ENCODE results near the gene RAD51B. TPM values are rescaled to one million over a fixed set of nuclear protein-coding genes. Genes with fewer than 3 reads are reported as not detected.

Gene RAD51B
- total and polyA plus RNA-seq, 9 of the 15 experiments (the other 6 are each of a cell fraction or from before 2014, with no cell fraction given) = 8.5 to 17.3 (median 11.3) TPM

DNA sequence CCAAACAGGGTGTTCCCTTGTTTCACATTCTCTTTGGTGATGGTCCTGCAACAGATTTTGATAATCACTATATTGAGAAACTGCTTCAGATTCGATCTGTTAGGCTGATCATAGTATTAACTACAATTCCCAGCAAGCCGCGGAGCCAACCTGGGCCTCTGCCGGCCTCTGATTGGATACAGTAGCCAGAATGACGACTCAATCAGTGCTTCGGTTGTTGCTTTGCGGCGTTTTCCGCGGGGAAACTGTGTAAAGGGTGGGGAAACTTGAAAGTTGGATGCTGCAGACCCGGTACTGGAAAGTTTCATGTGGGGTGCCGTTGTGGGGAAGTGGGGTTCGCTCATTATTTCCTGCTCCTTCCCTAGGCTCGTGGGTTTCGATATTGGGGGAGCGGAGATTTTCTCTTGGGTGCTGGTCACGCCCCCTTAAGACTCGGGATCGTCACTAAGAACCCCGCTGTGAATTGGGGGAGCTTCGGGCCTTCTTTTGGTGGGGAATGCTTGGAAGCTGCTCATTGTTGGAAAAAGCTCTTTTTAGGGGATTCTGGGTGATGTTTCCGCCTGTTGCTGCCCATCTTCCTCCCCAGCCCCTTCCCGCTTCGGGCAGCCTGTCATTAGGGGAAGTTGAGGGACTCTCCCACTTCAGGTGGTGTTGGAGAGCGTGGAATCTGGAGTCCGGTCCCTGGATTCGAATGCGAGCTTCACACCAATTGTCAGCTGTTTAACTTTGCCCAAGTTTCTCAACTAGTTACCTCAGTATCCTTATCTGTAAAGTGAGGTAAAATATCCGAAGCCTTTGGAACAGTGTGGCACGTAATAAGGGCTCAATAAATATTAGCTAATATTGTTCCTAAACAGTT lies at the start of gene RAD51B (continued):
- TF ChIP-seq GTF2F1 (IDR thresholded peaks at IDR 0.05; ENCODE audit: low read depth, low read length) (no peak), RCOR1 (IDR thresholded peaks at IDR 0.05; ENCODE audit: borderline replicate concordance in 1 of 2, low read depth in 2 of 2, low read length in 2 of 2) (no peak), NR1H2 (CRISPR knock-in tag; IDR thresholded peaks at IDR 0.05) (no peak), CHD2 (IDR thresholded peaks at IDR 0.05; ENCODE audit: low read depth, low read length) (peak; percentile 74), ZNF217 (CRISPR knock-in tag; IDR thresholded peaks at IDR 0.05) (no peak), TRIM24 (IDR thresholded peaks at IDR 0.05) (no peak), ZNF79 (CRISPR knock-in tag; IDR thresholded peaks at IDR 0.05; ENCODE audit: low read depth) (no peak), GABPB1 (CRISPR knock-in tag; IDR thresholded peaks at IDR 0.05) (0 out of 2 replicates have a peak, but pooled peaks have one; percentile 31), BCL6 (CRISPR knock-in tag; IDR thresholded peaks at IDR 0.05) (no peak), ZNF780A (CRISPR knock-in tag; IDR thresholded peaks at IDR 0.05) (no peak), SIX5 (IDR thresholded peaks at IDR 0.05; ENCODE audit: borderline replicate concordance in 1 of 2, insufficient read depth in 1 of 2, low read depth in 1 of 2, low read length in 2 of 2) (peak; percentile 87 to 91), ZFP1 (CRISPR knock-in tag; IDR thresholded peaks at IDR 0.05) (no peak), EP300 (IDR thresholded peaks at IDR 0.05; ENCODE audit: low read length) (no peak), EGR1 (conservative IDR thresholded peaks at IDR 0.05) (no peak), CBX2 (IDR thresholded peaks at IDR 0.05; ENCODE audit: insufficient read depth, low read length, poor library complexity, severe bottlenecking) (no peak), STAT5B (CRISPR knock-in tag; IDR thresholded peaks at IDR 0.05) (no peak), RBM17 (IDR thresholded peaks at IDR 0.05; ENCODE audit: borderline replicate concordance, low read depth, low read length) (no peak), ZSCAN29 (IDR thresholded peaks at IDR 0.05) (peak; percentile 38; the same call in 1 of the 2 replicates), KAT2B (IDR thresholded peaks at IDR 0.05; ENCODE audit: low read depth, low read length) (no peak), ZNF347 (CRISPR knock-in tag; IDR thresholded peaks at IDR 0.05; ENCODE audit: low read depth) (no peak)
- TF ChIP-seq, protein P1, sequence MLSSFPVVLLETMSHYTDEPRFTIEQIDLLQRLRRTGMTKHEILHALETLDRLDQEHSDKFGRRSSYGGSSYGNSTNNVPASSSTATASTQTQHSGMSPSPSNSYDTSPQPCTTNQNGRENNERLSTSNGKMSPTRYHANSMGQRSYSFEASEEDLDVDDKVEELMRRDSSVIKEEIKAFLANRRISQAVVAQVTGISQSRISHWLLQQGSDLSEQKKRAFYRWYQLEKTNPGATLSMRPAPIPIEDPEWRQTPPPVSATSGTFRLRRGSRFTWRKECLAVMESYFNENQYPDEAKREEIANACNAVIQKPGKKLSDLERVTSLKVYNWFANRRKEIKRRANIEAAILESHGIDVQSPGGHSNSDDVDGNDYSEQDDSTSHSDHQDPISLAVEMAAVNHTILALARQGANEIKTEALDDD (IDR thresholded peaks at IDR 0.05) = no peak
- TF ChIP-seq, protein P2, sequence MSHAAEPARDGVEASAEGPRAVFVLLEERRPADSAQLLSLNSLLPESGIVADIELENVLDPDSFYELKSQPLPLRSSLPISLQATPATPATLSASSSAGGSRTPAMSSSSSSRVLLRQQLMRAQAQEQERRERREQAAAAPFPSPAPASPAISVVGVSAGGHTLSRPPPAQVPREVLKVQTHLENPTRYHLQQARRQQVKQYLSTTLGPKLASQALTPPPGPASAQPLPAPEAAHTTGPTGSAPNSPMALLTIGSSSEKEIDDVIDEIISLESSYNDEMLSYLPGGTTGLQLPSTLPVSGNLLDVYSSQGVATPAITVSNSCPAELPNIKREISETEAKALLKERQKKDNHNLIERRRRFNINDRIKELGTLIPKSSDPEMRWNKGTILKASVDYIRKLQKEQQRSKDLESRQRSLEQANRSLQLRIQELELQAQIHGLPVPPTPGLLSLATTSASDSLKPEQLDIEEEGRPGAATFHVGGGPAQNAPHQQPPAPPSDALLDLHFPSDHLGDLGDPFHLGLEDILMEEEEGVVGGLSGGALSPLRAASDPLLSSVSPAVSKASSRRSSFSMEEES (CRISPR knock-in tag; IDR thresholded peaks at IDR 0.05) = no peak
- TF ChIP-seq, protein P3, sequence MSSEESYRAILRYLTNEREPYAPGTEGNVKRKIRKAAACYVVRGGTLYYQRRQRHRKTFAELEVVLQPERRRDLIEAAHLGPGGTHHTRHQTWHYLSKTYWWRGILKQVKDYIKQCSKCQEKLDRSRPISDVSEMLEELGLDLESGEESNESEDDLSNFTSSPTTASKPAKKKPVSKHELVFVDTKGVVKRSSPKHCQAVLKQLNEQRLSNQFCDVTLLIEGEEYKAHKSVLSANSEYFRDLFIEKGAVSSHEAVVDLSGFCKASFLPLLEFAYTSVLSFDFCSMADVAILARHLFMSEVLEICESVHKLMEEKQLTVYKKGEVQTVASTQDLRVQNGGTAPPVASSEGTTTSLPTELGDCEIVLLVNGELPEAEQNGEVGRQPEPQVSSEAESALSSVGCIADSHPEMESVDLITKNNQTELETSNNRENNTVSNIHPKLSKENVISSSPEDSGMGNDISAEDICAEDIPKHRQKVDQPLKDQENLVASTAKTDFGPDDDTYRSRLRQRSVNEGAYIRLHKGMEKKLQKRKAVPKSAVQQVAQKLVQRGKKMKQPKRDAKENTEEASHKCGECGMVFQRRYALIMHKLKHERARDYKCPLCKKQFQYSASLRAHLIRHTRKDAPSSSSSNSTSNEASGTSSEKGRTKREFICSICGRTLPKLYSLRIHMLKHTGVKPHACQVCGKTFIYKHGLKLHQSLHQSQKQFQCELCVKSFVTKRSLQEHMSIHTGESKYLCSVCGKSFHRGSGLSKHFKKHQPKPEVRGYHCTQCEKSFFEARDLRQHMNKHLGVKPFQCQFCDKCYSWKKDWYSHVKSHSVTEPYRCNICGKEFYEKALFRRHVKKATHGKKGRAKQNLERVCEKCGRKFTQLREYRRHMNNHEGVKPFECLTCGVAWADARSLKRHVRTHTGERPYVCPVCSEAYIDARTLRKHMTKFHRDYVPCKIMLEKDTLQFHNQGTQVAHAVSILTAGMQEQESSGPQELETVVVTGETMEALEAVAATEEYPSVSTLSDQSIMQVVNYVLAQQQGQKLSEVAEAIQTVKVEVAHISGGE (CRISPR knock-in tag; IDR thresholded peaks at IDR 0.05) = 0 out of 6 replicates have a peak, but pooled peaks of 1 of the 3 experiments have one; percentile 34

All from K562 (cell line).